OCI-LY7 (cell line): ENCODE data around the gene MYO18A.

Experiments
- EZH2phosphoT487 ChIP-seq: fragments of 200-600 bp; sonication (generic); IDR thresholded peaks from 2 replicates; pipeline ENCODE4 v1.6.1; 2018; ENCODE audit warnings: low read depth, borderline replicate concordance, mild to moderate bottlenecking, mixed run types, antibody characterized with exemption, low read length, moderate library complexity, mixed read lengths
- TF ChIP-seq, protein P1 (sequence below): fragments of 200-600 bp; sonication (generic); conservative IDR thresholded peaks from 2 replicates; pipeline ENCODE4 v1.5.1; 2014; ENCODE audit warnings: mild to moderate bottlenecking, antibody characterized with exemption, low read length, moderate library complexity, mixed read lengths

DNA sequence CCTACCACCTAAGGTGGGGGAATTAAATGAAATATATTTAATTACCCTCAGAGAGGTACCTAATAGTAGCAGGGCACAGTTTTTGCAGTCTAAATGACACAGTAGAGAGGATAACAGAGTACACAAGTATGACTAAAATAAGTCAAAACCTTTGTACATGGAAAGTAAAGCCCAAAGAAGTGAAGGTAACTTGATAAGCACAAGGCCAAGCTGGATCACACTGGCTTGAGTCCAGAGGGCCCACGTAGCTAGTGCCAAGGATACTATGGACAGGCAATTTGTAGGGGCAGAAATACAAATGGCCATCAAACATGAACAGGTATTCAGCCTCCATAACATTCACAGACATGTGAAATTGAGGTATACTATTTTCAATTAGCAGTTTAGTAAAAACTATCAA lies 7.6 kb downstream of the MYO18A start:
- TF ChIP-seq, protein P1, sequence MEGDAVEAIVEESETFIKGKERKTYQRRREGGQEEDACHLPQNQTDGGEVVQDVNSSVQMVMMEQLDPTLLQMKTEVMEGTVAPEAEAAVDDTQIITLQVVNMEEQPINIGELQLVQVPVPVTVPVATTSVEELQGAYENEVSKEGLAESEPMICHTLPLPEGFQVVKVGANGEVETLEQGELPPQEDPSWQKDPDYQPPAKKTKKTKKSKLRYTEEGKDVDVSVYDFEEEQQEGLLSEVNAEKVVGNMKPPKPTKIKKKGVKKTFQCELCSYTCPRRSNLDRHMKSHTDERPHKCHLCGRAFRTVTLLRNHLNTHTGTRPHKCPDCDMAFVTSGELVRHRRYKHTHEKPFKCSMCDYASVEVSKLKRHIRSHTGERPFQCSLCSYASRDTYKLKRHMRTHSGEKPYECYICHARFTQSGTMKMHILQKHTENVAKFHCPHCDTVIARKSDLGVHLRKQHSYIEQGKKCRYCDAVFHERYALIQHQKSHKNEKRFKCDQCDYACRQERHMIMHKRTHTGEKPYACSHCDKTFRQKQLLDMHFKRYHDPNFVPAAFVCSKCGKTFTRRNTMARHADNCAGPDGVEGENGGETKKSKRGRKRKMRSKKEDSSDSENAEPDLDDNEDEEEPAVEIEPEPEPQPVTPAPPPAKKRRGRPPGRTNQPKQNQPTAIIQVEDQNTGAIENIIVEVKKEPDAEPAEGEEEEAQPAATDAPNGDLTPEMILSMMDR, result no peak
- TF ChIP-seq EZH2phosphoT487, result no peak
